Activated CD8-positive, alpha-beta memory T cell treated with anti-CD3 and anti-CD28 coated beads for 48 hours (primary cell): Measurements from ENCODE around the gene SLC28A2.
"Not testable (repeated sequence)": the region's sequence is repeated elsewhere in the genome, so short reads cannot be mapped to it uniquely, and the experiment has no call there.

Source experiments
- DNase-seq, 3 experiments: peaks; one replicate each; pipeline ENCODE4 v3.0.0-alpha.2; 2020; ENCODE audit warnings: low read depth in 2 of 3, low spot score in 2 of 3

SLC28A2 gene

DNA sequence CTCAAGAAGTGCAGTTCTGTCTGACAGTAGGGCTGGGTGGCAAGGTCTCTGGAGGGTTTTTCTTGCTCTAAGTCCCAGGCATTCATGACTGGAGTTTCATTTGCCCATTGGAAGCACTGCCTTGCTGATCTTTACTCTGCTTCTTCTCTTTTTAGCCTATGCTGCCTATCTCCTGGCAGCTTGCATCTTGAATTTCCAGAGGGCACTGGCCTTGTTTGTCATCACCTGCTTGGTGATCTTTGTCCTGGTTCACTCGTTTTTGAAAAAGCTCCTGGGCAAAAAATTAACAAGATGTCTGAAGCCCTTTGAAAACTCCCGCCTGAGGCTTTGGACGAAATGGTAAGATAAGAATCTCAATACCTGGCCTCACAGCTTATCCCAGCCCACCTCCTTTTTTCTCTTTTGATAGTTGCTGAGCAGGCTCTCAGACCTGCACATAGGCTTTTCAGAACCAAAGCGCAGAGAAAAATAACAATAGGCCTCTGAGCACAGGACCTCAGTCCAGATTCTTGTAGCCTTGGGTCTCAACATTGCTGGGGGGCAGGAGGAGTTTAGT lies 10.9 kb downstream of the SLC28A2 start:
- DNase-seq, result no peak

DNA sequence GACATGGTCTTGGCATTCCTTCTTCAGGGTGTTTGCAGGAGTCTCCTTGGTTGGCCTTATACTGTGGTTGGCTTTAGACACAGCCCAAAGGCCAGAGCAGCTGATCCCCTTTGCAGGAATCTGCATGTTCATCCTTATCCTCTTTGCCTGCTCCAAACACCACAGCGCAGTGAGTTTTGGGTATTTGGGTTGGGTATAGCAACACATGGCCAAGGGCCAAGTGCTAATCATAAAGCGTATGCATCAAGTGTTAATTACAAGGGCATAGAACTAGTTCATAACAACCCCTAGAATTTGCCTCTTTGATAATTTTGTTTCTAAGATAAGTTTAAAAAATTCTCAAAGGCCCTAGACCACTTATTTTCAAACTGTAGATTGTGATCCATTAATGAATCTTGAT lies 11.8 kb downstream of the SLC28A2 start:
- no peak for DNase-seq

DNA sequence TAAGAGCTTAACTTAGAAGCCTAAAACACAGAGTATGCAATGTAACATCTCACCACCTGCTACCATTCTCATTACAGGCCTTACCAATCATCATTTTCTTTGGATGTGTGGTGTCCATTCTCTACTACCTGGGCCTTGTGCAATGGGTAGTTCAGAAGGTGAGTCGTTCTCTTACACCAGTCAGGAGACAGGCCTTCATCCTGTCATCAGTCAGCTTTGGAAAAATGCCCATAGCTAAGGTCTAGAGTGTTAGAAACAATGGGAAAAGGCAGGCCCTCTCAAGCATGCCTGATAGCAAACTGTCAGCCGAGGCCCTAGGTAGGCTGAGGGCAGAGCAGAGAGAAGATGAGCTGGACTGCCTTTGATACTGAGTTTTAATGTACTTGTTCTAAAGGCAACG lies 13.5 kb downstream of the SLC28A2 start:
- no peak for DNase-seq

DNA sequence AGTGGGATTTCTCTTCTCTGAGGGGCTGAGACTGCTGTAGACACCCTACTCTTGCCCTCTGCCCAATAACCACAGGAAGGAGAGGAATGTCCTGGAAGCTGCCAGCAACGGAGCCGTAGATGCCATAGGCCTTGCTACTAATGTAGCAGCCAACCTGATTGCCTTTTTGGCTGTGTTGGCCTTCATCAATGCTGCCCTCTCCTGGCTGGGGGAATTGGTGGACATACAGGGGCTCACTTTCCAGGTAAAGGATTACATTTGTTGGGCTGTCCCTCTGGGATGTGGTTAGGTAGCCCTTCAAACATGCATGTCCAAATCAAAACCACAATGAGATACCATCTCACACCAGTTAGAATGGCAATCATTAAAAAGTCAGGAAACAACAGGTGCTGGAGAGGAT lies 16.1 kb downstream of the SLC28A2 start:
- DNase-seq, result no peak

DNA sequence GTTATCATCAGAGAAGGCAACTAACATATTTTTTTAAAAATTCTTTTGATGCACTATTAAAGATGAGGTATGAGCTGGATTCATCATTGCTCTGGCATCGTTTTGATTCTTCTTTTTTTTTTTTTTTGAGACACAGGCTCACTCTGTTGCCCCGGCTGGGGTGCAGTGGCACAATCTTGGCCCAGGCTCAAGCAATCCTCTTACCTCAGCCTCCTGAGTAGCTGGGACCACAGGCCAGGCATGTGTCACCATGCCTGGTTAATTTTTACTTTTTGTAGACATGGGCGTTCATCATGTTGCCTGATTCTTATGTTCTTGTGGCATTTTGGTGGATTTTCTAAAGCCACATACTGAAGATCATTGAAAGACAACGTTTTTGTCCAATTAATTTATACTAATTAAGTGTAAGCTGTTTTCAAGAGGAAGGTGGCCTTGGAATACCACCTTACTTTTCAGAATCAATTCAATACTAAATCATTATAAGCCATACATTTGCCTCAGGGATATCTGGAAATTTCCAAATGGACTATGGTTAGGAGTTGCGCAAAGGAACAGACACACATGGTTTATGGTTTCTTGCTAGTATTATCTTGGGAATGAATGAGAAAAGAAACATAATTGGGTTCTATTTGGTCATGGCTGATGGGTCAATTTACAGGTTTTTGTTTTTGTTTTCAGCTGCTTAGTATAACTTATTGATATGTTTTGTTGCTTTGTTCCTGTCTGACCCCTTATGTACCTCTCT lies 22.8 kb downstream of the SLC28A2 start:
- no peak for DNase-seq

DNA sequence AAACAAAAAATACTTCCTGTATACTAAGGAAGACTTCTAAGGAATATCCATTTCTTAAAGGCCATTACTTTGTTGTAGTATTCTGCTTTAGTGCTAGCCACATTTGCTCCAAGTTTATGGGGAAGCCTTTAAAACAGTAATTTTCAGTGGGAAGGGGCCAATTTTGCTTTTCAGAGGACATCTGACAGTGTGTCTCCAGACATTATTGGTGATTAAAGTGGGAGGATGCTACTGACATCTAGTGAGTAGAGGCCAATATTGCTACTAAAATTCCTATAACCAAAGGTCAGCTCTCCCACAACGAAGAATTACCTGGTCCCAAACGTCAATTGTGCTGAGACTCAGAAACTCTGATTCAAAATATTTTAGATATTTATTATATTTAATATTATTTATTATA lies 24.8 kb downstream of the SLC28A2 start:
- DNase-seq, result no peak

DNA sequence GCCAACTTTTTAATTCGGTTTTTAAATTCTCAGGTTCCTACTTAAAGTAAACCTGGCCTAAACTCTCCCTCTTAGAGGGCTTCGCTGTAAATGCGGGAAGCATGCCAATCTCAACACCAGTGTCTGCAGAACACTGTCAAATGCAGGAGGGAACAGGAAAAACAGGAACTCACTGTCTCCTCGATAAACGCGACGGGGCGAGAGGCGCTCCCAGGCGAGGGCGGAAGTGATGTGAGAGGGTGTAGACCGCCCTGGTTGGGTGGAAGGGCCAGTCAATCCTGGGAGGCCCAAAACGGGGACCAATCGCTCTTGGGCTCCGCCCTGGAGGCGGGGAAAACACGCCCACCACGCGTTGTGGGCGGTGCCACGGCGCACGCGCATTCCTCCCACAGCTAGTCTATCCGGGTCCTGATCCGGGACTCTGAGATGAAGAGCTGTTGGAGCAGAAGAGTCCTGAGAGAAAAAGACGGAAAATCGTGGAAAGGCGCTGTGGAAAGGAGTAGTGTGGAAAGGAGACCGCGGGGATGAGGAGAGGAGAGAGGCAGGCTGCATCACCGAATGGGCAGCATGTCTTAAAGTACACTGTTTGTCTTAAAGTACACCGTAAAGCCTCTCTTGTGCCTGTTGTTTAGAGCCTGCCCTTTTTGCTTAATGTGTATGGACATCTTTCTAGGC lies 27.1 kb downstream of the SLC28A2 start:
- peak; percentile 94 for DNase-seq

DNA sequence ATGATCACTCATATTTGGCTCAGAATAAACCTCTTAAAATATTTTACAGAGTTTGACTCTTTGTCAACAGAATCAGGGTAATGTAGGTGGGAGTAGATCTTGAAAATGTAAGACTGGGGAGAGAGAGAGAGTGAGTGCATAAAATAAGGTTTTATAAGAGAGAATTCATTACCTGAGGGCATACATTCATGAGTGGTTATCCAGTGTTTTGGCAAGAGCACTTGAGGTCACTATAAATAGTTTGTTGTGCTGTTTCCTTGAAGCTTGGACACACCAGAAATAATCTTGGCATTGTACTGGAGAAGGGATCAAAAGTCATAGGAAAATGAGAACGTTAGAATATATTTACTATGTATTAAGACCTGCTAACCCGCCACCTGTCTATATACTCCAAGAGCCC lies 33.4 kb downstream of the SLC28A2 start:
- no peak for DNase-seq

DNA sequence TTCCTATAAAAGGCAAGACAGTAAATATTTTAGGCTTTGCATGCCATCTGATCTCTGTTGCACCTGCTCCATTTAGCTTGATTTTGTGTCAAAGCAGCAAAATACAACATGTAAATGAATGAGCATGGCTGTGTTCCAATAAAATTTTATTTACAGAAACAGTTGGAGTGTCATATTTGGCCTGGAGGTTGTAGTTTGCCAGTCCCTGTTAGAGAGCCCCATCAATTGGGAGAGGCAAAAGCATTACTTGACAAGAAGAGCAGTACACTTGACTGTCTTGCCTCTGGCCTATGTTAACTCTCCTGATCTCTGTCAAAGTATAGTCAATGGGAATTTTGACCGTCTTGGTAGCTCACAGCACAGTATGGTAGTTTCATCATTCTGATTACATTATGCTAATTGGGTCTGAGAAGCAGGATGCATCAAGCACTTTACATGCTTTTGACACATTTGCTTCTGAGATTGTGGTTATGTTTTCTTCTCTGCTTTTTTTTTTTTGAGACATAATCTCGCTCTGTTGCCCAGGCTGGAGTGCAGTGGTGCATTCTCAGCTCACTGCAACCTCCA lies 35.4 kb downstream of the SLC28A2 start:
- no peak for DNase-seq

DNA sequence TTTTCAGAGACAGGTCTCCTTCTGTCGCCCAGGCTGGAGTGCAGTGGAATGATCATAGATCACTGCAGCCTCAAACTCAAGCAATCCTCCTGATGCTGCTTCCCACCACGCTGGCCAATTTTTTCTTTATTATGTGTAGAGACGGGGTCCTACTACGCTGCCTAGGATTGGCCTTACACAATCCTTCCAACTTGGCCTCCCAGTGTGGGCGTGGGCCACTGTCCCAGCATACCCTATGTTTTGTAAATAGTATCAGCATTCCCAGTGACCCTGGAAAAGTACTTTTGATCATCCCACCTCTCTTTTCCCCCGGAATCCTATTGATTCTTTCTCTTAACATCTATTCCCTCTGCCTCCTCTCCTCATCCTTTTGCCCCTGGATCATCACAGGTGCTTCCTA lies 36.9 kb downstream of the SLC28A2 start:
- no peak for DNase-seq

DNA sequence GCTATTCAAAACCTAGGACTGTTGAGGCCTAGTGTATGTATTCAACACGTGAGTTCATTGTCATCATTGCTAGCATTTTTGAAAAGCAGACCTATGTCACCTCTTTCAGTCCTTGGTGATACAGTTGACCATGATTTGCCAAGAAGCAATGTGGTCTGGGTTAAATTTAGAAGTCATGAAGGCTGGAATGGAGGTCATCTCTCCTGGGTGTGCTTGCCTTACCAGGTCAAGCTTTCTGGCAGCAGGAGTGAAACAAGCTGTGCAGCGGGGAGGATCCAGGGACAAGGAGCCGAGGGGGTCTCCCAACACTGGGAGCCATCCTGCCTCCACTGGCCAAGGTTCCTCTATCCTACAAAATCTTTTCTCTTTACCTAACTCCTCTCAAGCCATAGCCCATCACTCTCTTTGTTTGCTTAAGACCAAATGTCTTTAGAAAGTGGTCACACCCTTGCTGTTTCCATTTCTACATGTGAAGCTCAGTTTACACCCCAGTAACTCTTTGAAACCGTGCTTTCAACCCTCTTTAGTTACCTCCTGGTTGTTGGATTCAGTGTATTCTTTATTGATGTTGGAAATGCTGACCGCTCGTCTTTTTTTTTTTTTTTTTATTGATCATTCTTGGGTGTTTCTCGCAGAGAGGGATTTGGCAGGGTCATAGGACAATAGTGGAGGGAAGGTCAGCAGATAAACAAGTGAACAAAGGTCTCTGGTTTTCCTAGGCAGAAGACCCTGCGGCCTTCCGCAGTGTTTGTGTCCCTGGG lies 40.0 kb downstream of the SLC28A2 start:
- DNase-seq, result no peak

DNA sequence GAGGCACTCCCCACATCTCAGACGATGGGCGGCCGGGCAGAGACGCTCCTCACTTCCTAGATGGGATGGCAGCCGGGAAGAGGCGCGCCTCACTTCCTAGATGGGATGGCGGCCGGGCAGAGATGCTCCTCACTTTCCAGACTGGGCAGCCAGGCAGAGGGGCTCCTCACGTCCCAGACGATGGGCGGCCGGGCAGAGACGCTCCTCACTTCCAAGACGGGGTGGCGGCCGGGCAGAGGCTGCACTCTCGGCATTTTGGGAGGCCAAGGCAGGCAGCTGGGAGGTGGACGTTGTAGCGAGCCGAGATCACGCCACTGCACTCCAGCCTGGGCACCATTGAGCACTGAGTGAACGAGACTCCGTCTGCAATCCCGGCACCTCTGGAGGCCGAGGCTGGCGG lies 41.3 kb downstream of the SLC28A2 start:
- DNase-seq, result not testable (repeated sequence)

DNA sequence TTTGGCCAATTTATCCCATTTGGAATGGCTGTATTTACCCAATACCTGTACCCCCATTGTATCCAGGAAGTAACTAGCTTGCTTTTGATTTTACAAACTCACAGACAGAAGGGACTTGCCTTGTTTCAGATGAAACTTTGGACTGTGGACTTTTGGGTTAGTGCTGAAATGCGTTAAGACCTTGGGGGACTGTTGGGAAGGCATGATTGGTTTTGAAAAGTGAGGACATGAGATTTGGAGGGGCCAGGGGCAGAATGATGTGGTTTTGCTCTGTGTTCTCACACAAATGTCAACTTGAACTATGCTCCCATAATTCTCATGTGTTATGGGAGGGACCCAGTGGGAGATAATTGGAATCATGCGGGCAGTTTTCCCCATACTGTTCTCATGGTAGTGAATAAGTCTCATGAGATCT lies 46.9 kb downstream of the SLC28A2 start:
- DNase-seq, result not testable (repeated sequence)

DNA sequence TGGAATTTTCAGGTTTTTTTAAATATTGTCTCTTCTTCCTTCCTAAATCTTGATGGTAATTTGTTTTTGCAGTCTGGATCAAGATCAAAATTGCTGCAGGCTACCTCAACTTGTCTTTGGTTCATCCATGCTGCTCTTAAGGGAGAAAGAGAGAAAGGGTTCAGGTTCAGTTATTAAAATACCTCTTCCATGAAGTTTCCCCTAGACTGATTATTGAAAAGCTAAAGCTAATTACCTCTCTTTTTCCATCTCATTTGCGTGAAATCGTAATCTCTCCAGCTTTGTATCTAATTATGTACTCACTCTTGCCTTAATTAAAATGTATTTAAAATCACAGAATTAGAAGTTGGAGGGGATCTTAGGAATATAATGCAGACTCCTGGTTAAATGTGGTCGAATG lies 52.7 kb downstream of the SLC28A2 start:
- DNase-seq, result no peak

DNA sequence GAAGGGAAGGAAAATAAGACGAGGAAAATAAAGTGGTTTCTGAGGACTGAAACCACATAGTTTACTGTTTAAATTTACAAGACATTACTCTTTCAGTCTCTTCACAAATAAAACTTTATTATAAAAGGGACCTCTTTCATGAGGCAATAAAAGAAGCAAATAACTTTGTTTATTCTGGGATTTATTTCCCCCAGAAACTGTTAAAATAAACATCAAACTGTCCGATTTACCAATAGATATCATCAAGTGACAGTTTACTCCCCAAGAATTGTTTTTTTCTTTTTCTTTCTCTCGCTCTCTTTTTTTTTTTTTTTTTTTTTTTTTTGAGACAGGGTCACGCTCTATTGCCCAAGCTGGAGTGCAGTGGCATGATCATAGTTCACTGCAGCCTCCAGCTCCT lies 54.1 kb downstream of the SLC28A2 start:
- no peak for DNase-seq

DNA sequence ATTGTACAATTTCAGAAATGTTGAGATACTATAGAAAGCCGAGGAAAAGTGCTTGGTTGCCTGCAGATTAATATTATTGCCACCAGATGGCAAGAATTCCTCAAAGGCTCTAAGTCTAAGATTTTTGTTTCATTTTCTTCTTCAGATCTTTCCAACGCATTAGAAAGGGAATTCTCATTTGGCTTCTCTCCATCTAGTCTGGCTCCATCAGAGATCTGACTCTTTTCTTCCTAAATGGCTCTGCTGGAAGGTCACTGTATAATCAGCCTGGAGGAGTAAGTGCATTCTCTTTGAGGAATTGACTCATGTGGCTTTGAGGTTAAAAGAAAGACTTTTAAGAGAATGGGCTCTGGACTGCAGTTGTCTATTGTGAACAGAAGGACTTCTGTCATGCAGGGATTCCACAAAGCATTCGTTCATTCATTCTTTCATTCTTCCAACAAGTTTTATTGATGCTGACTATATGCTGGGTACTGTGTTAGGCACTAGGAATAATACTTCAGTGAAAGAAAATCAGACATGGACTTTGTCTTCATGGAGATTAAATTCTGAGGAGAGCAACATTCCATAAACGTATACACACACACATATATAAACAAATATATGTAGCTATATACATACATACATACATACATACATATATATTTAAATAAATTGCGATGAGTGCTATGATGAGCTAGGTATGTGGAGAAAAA lies 55.3 kb downstream of the SLC28A2 start:
- DNase-seq, result no peak

DNA sequence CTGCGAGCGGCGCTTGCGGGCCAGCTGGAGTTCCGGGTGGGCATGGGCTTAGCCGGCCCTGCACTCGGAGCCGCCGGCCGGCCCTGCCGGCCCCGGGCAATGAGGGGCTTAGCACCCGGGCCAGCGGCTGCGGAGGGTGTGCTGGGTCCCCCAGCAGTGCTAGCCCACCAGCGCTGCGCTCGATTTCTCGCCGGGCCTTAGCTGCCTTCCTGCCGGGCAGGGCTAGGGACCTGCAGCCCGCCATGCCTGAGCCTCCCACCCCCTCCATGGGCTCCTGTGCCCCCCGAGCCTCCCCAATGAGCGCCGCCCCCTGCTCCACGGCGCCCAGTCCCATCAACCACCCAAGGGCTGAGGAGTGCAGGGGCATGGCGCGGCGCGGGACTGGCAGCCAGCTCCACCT lies 62.1 kb downstream of the SLC28A2 start:
- not testable (repeated sequence) for DNase-seq

DNA sequence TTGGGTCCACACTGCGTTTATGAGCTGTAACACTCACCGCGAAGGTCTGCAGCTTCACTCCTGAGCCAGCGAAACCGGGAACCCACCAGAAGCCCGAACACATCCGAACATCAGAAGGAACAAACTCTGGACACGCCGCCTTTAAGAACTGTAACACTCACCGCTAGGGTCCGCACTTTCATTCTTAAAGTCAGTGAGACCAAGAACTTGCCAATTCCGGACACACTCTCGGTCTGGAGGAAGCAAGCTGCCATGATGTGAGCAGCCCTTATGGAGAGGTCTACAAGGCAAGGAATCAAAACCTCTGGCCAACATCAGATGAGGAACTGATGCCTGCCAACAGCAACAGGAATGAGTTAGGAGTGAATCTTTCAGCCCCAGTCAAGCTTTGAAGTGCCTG lies 62.9 kb downstream of the SLC28A2 start:
- no peak for DNase-seq

DNA sequence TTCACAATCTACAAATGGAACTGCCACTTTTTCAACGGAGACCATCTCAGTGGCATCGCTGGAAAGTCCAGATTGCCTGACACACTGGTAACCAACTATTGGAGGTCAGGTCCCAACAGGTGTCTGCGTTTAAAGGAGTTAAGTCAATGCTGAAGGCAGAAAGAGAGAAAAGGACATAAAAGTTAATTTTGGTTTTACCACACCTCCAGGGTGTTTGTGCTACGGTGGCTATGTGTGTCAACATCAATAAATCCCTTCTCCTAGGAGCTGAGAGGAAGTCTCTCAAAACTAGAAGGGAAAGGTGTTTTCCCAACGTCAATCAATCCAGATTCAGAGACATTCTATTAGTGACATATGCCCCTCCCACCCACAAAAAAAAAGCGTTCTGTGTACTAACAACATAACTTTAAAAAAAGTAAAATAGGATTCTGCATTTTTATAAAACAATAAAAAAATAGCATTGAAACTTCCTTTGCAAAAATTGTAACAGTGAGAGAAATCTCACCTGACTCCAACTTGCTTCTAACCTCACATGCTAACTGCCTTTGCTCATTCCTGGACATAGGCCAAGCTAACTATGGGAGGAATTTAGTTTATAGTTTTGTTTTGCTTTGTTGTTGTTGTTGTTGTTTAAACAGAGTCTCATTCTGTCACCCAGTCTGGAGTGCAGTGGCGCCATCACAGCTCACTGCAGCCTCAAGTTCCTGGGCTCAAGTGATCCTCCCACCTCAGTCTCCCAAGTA lies 67.6 kb downstream of the SLC28A2 start:
- no peak for DNase-seq

DNA sequence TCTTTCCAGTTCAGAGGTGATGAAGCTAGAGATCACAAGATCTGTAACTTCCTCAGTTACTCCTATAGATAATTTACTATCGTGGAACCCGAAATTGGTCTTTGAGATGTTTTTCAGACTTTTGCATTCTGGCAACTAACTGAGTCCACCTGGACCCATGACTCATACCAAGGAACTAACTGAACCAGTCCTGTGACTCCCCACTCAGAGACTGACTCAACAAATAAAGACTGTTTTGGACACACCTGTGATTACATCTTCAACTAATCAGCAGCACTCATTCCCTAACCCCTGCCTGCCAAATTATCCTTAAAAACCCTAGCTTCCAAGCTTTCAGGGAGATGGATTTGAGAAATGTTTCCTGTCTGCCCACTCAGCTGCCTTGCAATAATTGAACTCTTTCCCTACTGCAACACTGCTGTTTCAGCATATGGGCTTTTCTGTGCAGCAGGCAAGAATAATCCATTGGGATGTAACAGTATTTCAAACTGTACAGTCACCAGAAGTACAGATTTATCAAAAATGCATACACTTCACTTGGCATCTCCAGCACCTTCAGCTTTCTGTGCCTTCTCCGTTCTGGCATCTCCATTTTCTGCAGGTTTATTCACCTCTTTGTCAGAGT lies 68.7 kb downstream of the SLC28A2 start:
- no peak for DNase-seq
